ENCODE data around the gene BCL2L11.
A peak's percentile ranks its signal among the peaks of the same experiment; 100 is the strongest.

Gene BCL2L11

DNA sequence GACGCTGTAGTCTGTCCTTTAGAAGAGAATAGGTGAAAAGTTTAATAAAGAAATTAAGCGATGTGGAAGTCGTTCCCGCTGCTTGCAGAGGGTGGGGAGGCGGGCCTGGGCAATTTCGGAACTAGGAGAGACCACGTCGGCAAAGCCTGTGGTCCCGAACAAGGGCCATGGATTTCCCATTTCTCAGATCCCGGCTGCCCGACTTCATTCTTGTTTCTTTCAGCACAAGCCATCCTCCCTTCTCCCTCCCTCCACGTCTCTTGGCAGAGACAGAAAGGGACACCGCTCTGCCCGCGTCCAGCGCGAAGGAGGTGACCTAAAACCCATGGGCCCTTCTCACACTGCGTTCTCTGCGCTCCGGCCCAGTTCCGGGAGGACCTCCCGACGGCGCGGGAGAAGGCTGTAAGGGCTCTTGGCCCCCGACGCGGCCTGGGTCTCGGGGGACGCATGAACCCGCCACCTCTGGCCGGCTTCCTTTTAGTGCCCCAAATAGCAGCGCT lies 2.2 kb upstream of the BCL2L11 start:
- DNase-seq, result no peak

- peak in 1 of 2 experiments; percentile 32 for DNase-seq
These were observed 1.5 kb upstream of the BCL2L11 start for GRCh38 chr2:111118981-111119821.

DNA sequence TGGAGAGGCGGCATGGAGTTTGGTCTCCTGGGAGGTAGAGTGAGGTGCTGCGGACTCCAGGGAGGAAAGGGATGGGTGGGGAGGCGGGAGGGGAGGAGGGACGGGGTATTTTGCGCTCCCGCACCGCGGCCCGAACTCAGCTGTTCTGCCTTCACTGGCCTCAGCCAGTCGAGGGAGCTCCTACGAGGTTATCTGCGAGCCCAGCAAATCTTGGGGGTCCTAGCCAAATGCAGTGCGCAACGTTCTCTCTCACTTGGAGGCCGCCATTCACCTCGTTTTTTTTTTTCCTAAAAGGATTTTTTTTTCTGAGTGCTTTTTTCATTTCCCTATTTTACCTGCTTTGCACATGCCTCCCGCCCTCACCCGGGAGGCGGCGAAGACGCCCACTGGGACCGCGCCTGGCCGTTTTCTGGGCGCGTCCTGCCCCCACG lies 877 bp upstream of the BCL2L11 start:
- peak in 1 of 2 experiments; percentile 32 for DNase-seq

- DNase-seq, result peak; percentile 30 to 52
These were observed 514 bp downstream of the BCL2L11 start for GRCh38 chr2:111121028-111121827.

- peak; percentile 50 to 88 for DNase-seq
These were observed 1.3 kb downstream of the BCL2L11 start for GRCh38 chr2:111121828-111122630.

GRCh38 chr2:111122631-111123421 lies 2.1 kb downstream of the BCL2L11 start:
- peak in 1 of 2 experiments; percentile 33 for DNase-seq

GRCh38 chr2:111123751-111124150 lies 3.0 kb downstream of the BCL2L11 start:
- no peak for DNase-seq

DNA sequence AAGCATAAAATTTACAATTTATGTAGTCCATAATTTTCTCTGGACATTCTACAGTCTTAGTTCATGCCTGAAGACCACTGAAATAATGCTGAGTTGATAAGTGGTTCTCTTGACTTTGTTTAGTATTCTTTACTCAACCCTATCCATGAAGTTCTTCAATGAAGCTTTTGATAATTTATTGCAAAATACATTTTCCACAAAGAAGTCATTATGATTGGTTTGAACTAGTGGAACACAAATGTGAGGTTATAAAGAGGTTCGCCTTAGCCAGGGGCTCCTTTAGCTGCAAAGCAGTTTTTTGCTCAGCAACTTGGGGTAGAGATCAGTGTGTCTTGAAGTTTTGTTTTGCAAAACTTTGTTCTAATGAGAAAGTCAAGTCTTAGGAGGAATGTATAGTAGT lies 5.9 kb downstream of the BCL2L11 start:
- DNase-seq, result no peak

GRCh38 chr2:111127351-111127750 lies 6.6 kb downstream of the BCL2L11 start:
- DNase-seq, result no peak

DNA sequence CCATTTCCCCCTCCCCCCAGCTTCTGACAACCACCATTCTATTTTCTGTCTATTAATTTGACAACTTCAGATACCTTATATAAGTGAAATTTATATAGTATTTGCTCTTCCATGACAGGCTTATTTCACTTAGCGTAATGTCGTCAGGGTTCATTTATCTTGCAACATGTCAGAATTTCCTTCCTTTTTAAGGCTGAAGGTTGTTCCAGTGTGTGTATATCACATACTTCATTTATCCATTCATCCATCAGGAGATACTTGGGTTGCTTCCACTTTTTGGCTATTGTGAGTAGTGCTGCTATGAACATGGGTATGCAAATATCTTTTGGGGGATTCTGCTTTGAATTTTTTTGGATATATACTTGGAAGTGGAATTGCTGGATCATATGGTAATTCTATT lies 7.4 kb downstream of the BCL2L11 start:
- DNase-seq, result no peak

DNA sequence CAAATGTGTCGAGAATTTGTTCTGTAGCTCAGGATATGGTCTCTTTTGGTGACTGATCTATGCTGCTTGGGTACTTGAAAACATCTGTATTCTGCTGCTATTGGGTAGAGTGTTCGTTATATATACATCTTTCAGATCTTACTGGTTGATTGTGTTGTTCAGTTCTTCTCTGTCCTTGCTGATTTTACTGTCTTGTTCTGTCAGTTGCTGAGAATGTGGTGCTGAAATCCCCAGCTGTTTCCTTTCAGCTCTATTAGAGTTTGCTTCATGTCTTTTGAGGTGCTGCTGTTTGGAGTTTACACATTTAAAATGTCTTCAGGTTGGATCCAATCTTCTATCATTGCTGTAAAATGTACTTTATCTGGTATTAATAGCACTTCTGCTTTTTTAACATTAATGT lies 12.9 kb downstream of the BCL2L11 start:
- no peak for DNase-seq

- DNase-seq, result no peak
These were observed 13.3 kb downstream of the BCL2L11 start for GRCh38 chr2:111134055-111134454.

GRCh38 chr2:111135237-111135909 lies 14.7 kb downstream of the BCL2L11 start:
- no peak for DNase-seq

GRCh38 chr2:111135910-111136297 lies 15.2 kb downstream of the BCL2L11 start:
- peak in 1 of 2 experiments; percentile 35 for DNase-seq

GRCh38 chr2:111138839-111139238 lies 18.1 kb downstream of the BCL2L11 start:
- DNase-seq, result no peak

GRCh38 chr2:111139637-111140317 lies 19.1 kb downstream of the BCL2L11 start:
- DNase-seq, result no peak

DNA sequence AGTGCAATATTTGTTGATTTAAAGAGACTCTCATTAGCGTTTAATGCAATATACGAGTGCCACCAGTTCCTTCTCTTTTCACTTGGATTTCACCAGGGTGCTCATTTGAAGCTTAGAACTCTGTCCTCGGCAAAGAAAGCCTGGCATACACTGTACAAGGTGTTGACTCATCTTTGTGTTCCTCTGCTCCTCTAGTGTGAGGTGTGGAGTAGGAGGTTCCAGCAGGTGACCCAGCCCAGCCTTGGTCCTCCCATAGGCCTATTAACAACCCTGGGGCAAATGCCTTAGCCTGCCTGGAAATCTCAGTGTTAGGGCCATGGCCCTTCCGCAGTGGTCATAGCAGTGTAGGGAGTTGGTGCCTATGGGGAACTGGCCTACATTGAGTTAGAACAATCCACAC lies 20.1 kb downstream of the BCL2L11 start:
- no peak for DNase-seq

GRCh38 chr2:111142101-111142500 lies 21.4 kb downstream of the BCL2L11 start:
- no peak for DNase-seq

- peak; percentile 67 to 75 for DNase-seq
These were observed 22.6 kb downstream of the BCL2L11 start for GRCh38 chr2:111143107-111143842.

DNA sequence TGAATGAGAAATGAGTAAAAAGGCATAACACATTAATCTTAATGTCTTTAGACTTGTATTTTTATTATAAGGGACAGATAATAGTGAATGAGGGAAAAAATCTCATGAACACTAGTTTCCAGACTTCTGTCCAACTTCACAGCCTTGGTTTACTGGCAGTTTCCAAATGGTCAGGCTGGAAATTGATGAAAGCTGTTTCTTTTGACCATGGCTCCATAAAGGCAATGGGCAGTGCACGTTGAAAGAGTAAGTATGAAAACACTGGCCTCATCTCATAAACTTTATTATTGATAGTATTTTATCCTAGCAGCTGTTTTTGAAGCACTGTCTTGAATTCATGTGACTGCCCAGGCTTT lies 23.1 kb downstream of the BCL2L11 start:
- DNase-seq, result no peak

Data from NCI-H524 (cell line).